ENCODE results near the gene TRAF3IP1.

The TRAF3IP1 gene

DNA sequence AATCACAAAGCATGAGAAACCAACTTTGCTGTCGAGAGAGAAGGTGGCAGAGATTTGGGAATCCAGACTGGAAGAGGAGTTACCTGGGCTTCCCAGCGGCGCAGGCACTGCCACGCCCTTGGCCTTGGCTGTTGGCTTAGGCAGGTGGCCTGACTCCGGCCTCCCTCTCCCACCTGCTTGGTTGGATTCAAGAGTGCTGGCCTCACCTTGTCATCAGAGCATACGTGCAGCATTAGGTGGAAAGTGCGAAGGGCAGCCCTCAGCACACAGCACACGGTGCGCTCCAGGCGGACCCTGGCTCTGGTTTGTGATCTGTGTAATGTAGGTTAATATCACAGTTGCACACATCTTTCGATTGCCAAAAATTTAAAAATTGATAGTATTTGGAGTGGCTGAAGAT lies 87.2 kb downstream of the TRAF3IP1 start:
- intact Hi-C loops (cut with DNase I; ENCODE audit: low total_unique reads): no loop called here
- Histone ChIP-seq H3K36me3 (no peaks in the 10 kb centered on the region), H3K27me3 (no peaks in the 10 kb centered on the region), H3K4me1 (peaks cover 0 to 23% (median 12%) of the 10 kb centered on the region in 4 donors), H3K4me3 (no peak overlapping the region), H3K27ac (no peak overlapping the region), H3K9me3 (no peaks in the 10 kb centered on the region)
- TF ChIP-seq, protein P1, sequence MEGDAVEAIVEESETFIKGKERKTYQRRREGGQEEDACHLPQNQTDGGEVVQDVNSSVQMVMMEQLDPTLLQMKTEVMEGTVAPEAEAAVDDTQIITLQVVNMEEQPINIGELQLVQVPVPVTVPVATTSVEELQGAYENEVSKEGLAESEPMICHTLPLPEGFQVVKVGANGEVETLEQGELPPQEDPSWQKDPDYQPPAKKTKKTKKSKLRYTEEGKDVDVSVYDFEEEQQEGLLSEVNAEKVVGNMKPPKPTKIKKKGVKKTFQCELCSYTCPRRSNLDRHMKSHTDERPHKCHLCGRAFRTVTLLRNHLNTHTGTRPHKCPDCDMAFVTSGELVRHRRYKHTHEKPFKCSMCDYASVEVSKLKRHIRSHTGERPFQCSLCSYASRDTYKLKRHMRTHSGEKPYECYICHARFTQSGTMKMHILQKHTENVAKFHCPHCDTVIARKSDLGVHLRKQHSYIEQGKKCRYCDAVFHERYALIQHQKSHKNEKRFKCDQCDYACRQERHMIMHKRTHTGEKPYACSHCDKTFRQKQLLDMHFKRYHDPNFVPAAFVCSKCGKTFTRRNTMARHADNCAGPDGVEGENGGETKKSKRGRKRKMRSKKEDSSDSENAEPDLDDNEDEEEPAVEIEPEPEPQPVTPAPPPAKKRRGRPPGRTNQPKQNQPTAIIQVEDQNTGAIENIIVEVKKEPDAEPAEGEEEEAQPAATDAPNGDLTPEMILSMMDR (IDR thresholded peaks at IDR 0.05): no peak
- DNase-seq: no peak

DNA sequence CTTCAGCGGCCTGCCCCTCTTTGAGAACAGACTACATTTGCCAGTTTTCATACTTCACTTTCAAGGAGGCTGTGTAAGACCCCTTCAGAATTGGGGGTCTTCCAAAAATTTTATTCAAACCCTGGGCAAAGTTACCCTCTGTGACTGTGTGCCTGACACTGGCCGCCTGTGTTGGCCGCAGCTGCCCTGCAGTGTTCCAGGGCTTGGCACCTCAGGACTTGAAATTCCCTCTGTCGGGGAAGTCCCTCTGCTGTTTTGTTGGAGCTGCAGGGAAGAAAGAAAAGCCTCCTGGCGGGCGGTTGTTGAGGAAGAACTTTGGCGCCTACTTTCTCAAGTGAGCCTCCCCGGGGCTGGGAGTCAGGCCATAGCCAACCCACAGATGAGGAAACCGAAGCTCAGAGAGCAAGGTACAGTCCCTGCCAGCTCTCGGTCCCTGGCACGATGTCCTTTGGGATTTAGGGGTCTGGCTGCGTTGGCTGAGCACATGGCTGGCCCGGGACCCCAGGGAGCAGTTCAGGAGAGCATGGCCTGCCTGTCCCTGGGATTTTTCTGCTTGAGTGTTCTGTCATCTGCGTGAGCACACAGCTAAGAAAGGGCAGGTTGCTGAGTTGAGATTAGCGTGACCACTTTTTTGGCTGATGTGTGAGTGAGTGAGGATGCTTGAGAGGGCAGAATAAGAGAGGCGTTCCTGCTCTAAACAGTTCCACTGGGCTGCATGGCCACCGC lies 88.5 kb downstream of the TRAF3IP1 start:
- peaks cover 0 to 23% (median 12%) of the 10 kb centered on the region in 4 donors for H3K4me1 ChIP-seq
- peak overlapping the region; percentile 45 to 52 for H3K27ac ChIP-seq

DNA sequence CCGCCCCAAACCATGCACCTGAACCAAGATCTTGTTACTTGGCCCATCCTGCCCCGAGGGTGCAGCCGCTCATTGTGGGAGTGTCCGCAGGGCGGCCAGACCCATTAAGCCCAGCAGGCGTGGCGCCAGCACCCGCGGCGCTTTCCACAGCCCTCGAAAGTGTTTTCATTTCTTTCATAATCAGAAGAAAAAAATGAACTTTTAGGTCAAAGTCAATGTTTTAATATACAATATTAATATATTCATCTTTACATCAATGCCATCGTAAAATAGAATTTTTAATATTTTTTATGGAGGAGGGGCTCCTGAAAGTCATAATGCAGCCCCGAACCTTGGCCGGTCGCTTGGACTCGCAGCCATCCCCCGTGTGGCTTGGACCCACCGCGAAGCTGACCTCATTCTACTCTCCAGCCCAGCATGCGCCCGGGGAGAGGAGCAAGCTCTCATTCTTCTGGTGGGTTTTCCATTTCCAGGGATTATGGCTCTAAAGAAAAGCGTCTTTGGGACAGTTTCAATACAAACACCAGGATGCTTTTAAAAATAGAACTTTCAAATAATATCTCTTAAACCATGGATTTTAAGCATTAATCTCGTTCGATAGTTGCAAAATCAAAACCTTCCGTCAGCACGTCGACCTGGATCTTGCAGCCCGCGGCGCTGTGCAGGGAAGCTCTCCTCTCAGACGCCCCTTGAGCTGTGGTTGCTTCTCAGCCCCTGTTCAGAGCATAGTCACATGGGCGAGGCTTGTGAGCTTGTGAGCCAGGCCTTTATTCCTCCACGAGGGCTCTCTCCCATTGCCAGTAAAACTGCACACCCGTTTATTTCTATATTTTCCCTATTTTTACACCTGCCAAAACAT lies 89.3 kb downstream of the TRAF3IP1 start:
- Histone ChIP-seq H3K9me3 (no peaks in the 10 kb centered on the region), H3K4me3 (peak overlapping the region; percentile 17 to 25), H3K36me3 (no peaks in the 10 kb centered on the region), H3K4me1 (peaks cover 0 to 23% (median 12%) of the 10 kb centered on the region in 4 donors), H3K27me3 (no peaks in the 10 kb centered on the region), H3K27ac (peak overlapping the region; percentile 45 to 52)
- intact Hi-C loops (cut with DNase I; ENCODE audit: low total_unique reads): no loop called here
- TF ChIP-seq, protein P1 (IDR thresholded peaks at IDR 0.05): no peak
- DNase-seq: no peak

More for the DNA sequence above, 88.5 kb downstream of the TRAF3IP1 start:
- peak; percentile 51 to 81 for DNase-seq
- TF ChIP-seq, protein P1 (IDR thresholded peaks at IDR 0.05): peak; percentile 8 to 10
- Histone ChIP-seq H3K36me3 (no peaks in the 10 kb centered on the region), H3K4me3 (peak overlapping the region; percentile 17 to 25), H3K9me3 (no peaks in the 10 kb centered on the region), H3K27me3 (no peaks in the 10 kb centered on the region)
- intact Hi-C loops (cut with DNase I; ENCODE audit: low total_unique reads): no loop called here

DNA sequence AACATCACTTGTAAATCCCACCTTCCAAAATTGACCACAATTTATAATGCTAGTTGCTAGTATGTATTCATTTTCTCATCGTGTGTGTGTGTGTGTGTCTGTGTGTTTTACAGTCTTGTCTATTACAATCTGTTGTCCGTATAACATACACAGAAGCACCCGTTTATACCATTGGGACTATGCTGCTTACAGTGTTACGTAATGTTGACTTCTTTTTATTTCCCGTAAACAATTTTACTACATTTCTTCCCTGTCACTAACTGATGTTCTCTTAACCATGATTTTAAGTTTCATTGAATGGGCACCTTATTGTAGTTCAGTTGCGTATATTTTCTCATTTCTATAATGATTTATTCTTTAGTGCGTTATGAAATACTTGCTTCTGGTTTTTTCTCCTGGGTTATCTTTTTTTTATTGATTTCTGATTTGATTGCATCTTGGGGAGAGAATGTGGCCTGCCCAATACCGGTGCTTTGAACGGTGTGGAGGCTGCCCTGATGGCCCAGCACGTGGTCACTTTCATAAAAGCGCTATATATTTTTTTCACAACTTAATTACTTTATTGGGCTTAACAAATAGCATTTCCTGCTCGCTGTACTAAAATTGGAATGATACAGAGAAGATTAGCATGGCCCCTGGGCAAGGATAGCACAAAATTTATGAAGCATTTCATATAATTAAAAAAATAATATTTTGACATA lies 91.9 kb downstream of the TRAF3IP1 start:
- H3K27me3 ChIP-seq: no peaks in the 10 kb centered on the region
- no peaks in the 10 kb centered on the region for H3K36me3 ChIP-seq
- no peak overlapping the region for H3K27ac ChIP-seq
- no peaks in the 10 kb centered on the region for H3K9me3 ChIP-seq
- TF ChIP-seq, protein P1 (IDR thresholded peaks at IDR 0.05): no peak
- no peak overlapping the region for H3K4me3 ChIP-seq
- intact Hi-C loops (cut with DNase I; ENCODE audit: low total_unique reads): no loop called here
- H3K4me1 ChIP-seq: peaks cover 0 to 23% (median 12%) of the 10 kb centered on the region in 4 donors
- no peak for DNase-seq

DNA sequence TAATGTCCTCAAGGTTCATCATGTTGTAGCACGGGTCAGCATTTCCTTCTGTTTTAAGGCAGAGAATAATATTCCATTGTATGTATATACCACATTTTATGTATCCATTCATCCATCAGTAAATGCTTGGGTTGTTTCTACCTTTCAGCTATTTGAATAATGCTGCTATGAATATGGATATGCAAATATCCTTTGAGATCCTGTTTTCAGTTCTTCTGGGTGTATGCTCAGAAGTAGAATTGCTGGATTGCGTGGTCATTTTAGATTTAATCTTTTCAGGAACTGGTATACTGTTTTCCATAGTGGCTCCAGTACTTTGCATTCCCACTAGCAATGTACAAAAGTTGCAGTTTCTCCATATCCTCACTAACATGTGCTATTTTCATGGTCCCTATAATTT lies 93.0 kb downstream of the TRAF3IP1 start:
- no peaks in the 10 kb centered on the region for H3K9me3 ChIP-seq
- TF ChIP-seq, protein P1 (IDR thresholded peaks at IDR 0.05): no peak
- H3K27ac ChIP-seq: no peak overlapping the region
- no peak overlapping the region for H3K4me3 ChIP-seq
- H3K36me3 ChIP-seq: no peaks in the 10 kb centered on the region
- H3K27me3 ChIP-seq: no peaks in the 10 kb centered on the region
- peaks cover 0 to 20% (median 13%) of the 10 kb centered on the region in 4 donors for H3K4me1 ChIP-seq
- intact Hi-C loops (cut with DNase I; ENCODE audit: low total_unique reads): no loop called here
- DNase-seq: no peak

All from tibial artery (tissue), 4 donors.